Activated effector memory CD4-positive, alpha-beta T cell treated with Interleukin-2 at 50 U/mL for 16 hours (primary cell): ENCODE results near the gene RFX2.
"Not testable (repeated sequence)": the region's sequence is repeated elsewhere in the genome, so short reads cannot be mapped to it uniquely, and the experiment has no call there.

Experiments
- DNase-seq: peaks from one replicate; pipeline ENCODE4 v3.0.0-alpha.2; 2020

RFX2 gene

GRCh38 chr19:5966941-5967340 is 143.4 kb downstream of the RFX2 start:
- DNase-seq: no peak

- no peak for DNase-seq
Observed at GRCh38 chr19:5966215-5966614, 144.1 kb downstream of the RFX2 start.

- DNase-seq: no peak
Observed at GRCh38 chr19:5964816-5965565, 145.3 kb downstream of the RFX2 start.

GRCh38 chr19:5963855-5964254 is 146.4 kb downstream of the RFX2 start:
- DNase-seq: no peak

- DNase-seq: not testable (repeated sequence)
Observed at GRCh38 chr19:5963259-5963658, 147.0 kb downstream of the RFX2 start.

GRCh38 chr19:5961969-5962945 is 148.0 kb downstream of the RFX2 start:
- peak; percentile 70 for DNase-seq

GRCh38 chr19:5961641-5961968 is 148.7 kb downstream of the RFX2 start:
- not testable (repeated sequence) for DNase-seq

- DNase-seq: no peak
Observed at GRCh38 chr19:5960005-5961001, 150.0 kb downstream of the RFX2 start.

- DNase-seq: no peak
Observed at GRCh38 chr19:5959260-5960004, 150.9 kb downstream of the RFX2 start.

- no peak for DNase-seq
Observed at GRCh38 chr19:5958851-5959122, 151.5 kb downstream of the RFX2 start.

- no peak for DNase-seq
Observed at GRCh38 chr19:5958074-5958850, 152.0 kb downstream of the RFX2 start.

- DNase-seq: no peak
Observed at GRCh38 chr19:5957170-5957569, 153.1 kb downstream of the RFX2 start.

GRCh38 chr19:5956728-5957127 is 153.6 kb downstream of the RFX2 start:
- DNase-seq: no peak

GRCh38 chr19:5956323-5956722 is 154.0 kb downstream of the RFX2 start:
- DNase-seq: no peak

- DNase-seq: no peak
Observed at GRCh38 chr19:5955636-5955935, 154.7 kb downstream of the RFX2 start.

GRCh38 chr19:5954293-5954692 is 156.0 kb downstream of the RFX2 start:
- no peak for DNase-seq

GRCh38 chr19:5953680-5954213 is 156.6 kb downstream of the RFX2 start:
- DNase-seq: peak; percentile 19

- DNase-seq: no peak
Observed at GRCh38 chr19:5953030-5953589, 157.2 kb downstream of the RFX2 start.

- DNase-seq: no peak
Observed at GRCh38 chr19:5952193-5953029, 157.9 kb downstream of the RFX2 start.

GRCh38 chr19:5951338-5951861 is 158.9 kb downstream of the RFX2 start:
- DNase-seq: no peak
